Uterus (tissue), 4 donors: ENCODE results near the gene PMM2. TPM values are rescaled to one million over a fixed set of nuclear protein-coding genes. Genes with fewer than 3 reads are reported as not detected.
"Not testable (repeated sequence)": the region's sequence is repeated elsewhere in the genome, so short reads cannot be mapped to it uniquely, and the experiment has no call there.

ENCODE experiments used
- DNase-seq, 2 donors: peaks; one replicate each; pipeline ENCODE4 v3.0.0-alpha.2; 2019 to 2020
- H3K27ac ChIP-seq, 2 donors: fragments of 200-600 bp; sonication (generic); 1 replicate in 1 of 2; 2 replicates in 1 of 2; pipeline ENCODE4 v1.5.1; 2016 to 2018
- H3K27me3 ChIP-seq, 2 donors: fragments of 200-600 bp; sonication (generic); one replicate each; pipeline ENCODE4 v1.5.1; 2018 to 2019; ENCODE audit warnings: control low read depth in 1 of 2
- H3K36me3 ChIP-seq, 2 donors: fragments of 200-600 bp; sonication (generic); one replicate each; pipeline ENCODE4 v1.5.1; 2019; ENCODE audit warnings: control low read depth in 1 of 2
- H3K4me1 ChIP-seq, 2 donors: fragments of 200-600 bp; sonication (generic); one replicate each; pipeline ENCODE4 v1.5.1; 2018 to 2019; ENCODE audit warnings: control low read depth in 1 of 2
- H3K4me3 ChIP-seq, 2 donors: fragments of 200-600 bp; sonication (generic); 1 replicate in 1 of 2; 2 replicates in 1 of 2; pipeline ENCODE4 v1.5.1; 2018 to 2019; ENCODE audit warnings: mild to moderate bottlenecking in 1 of 2
- H3K9me3 ChIP-seq, 2 donors: fragments of 200-600 bp; sonication (generic); one replicate each; pipeline ENCODE4 v1.5.1; 2019; ENCODE audit warnings: control low read depth in 1 of 2
- CTCF ChIP-seq, 4 experiments: fragments of 200-600 bp in 2 of 4; fragments of 450-650 bp in 2 of 4; sonication (generic) in 2 of 4; IDR thresholded peaks; one replicate each; pipeline ENCODE4 v1.5.1; 2016 to 2019; ENCODE audit warnings: antibody characterized with exemption in 4 of 4, mild to moderate bottlenecking in 2 of 4, moderate library complexity in 1 of 4
- POLR2A ChIP-seq, 2 donors: fragments of 450-650 bp; IDR thresholded peaks; one replicate each; pipeline ENCODE4 v1.6.1; 2016; ENCODE audit warnings: antibody characterized with exemption in 2 of 2, mild to moderate bottlenecking in 1 of 2, moderate library complexity in 1 of 2
- intact Hi-C: fragments of 100-400 bp; cut with DNase I; formaldehyde crosslinking; loops from one replicate; pipeline ENCODE4 v1.15.1; 2023; ENCODE audit warnings: low total_unique reads
- total RNA-seq, 4 donors: library from RNA; depleted of rRNA in 3 of 4; stranded (reverse); fragments of >200 nt in 3 of 4; gene quantifications; one replicate each; pipeline versions ENCODE4 v1.1.0 to v1.2.4, GENCODE V29; 2014 to 2023
- donor health status: DM: yes; HTN: yes; CAD: no.

Gene PMM2
- total RNA-seq, 4 donors from 2014 or later, result 19.0 to 41.6 (median 27.5) TPM

GRCh38 chr16:8867932-8868415 is 70.3 kb downstream of the PMM2 start:
- intact Hi-C loops, result no loop called here

GRCh38 chr16:8868416-8869211 is 71.0 kb downstream of the PMM2 start, which contains the start of gene CARHSP1:
Gene CARHSP1 (minus strand): TSS chr16:8869006. CDS start chr16:8859328, 9,678 bp downstream.
- H3K4me1 ChIP-seq, result peaks cover 0 to 36% of the 10 kb centered on the region in 2 donors
- H3K9me3 ChIP-seq, result no peaks in the 10 kb centered on the region
- H3K27me3 ChIP-seq, result no peaks in the 10 kb centered on the region
- no peaks in the 10 kb centered on the region for H3K36me3 ChIP-seq
- no peak for TF ChIP-seq CTCF (IDR thresholded peaks at IDR 0.05)
- TF ChIP-seq POLR2A (IDR thresholded peaks at IDR 0.05), result peak; percentile 29 to 62
- peak; percentile 82 to 84 for DNase-seq
- intact Hi-C loops, result no loop called here
- peak within 1 kb of the TSS; percentile 46 to 75 for H3K4me3 ChIP-seq
- H3K27ac ChIP-seq, result peak within 1 kb of the TSS; percentile 80 to 86

More at GRCh38 chr16:8867932-8868415, 70.3 kb downstream of the PMM2 start:
- no peaks in the 10 kb centered on the region for H3K36me3 ChIP-seq
- H3K9me3 ChIP-seq, result no peaks in the 10 kb centered on the region
- TF ChIP-seq CTCF (IDR thresholded peaks at IDR 0.05), result no peak
- no peak for TF ChIP-seq POLR2A (IDR thresholded peaks at IDR 0.05)
- peak overlapping the region; percentile 80 to 86 for H3K27ac ChIP-seq
- peak overlapping the region; percentile 46 to 75 for H3K4me3 ChIP-seq
- no peak for DNase-seq
- H3K27me3 ChIP-seq, result no peaks in the 10 kb centered on the region
- peaks cover 0 to 38% of the 10 kb centered on the region in 2 donors for H3K4me1 ChIP-seq

- intact Hi-C loops, result no loop called here
- Histone ChIP-seq H3K27me3 (no peaks in the 10 kb centered on the region), H3K4me3 (peak overlapping the region; percentile 46 to 75), H3K27ac (peak overlapping the region; percentile 40 to 86), H3K36me3 (no peaks in the 10 kb centered on the region), H3K4me1 (peaks cover 0 to 30% of the 10 kb centered on the region in 2 donors), H3K9me3 (no peaks in the 10 kb centered on the region)
- DNase-seq, result no peak
- no peak for TF ChIP-seq POLR2A (IDR thresholded peaks at IDR 0.05)
- TF ChIP-seq CTCF (IDR thresholded peaks at IDR 0.05), result peak in 1 of 4 experiments; percentile 8
Observed at GRCh38 chr16:8869212-8869987, 71.8 kb downstream of the PMM2 start.

GRCh38 chr16:8869988-8870241 is 72.3 kb downstream of the PMM2 start:
- H3K27me3 ChIP-seq, H3K4me3 ChIP-seq, H3K36me3 ChIP-seq, DNase-seq, H3K9me3 ChIP-seq, intact Hi-C loops: not testable (repeated sequence)
- Histone ChIP-seq H3K4me1 (peaks cover 0 to 25% of the 10 kb centered on the region in 2 donors), H3K27ac (peak overlapping the region in 1 of 2 donors; percentile 86)

GRCh38 chr16:8872071-8872470 is 74.4 kb downstream of the PMM2 start:
- intact Hi-C loops, result no loop called here

More at GRCh38 chr16:8872071-8872470, 74.4 kb downstream of the PMM2 start:
- H3K9me3 ChIP-seq, result no peaks in the 10 kb centered on the region
- DNase-seq, result no peak
- TF ChIP-seq CTCF (IDR thresholded peaks at IDR 0.05) (no peak), POLR2A (IDR thresholded peaks at IDR 0.05) (no peak)
- peaks cover 0 to 7% of the 10 kb centered on the region in 2 donors for H3K4me1 ChIP-seq
- H3K27ac ChIP-seq, result no peak overlapping the region
- no peak overlapping the region for H3K4me3 ChIP-seq
- H3K27me3 ChIP-seq, result no peaks in the 10 kb centered on the region
- H3K36me3 ChIP-seq, result no peaks in the 10 kb centered on the region
